ENCODE results near the gene GPR3.
A peak's percentile ranks its signal among the peaks of the same experiment; 100 is the strongest.

The GPR3 gene

GRCh38 chr1:27392096-27392777 is at the start of gene GPR3:
Gene GPR3 (plus strand): TSS chr1:27392622. CDS start chr1:27393799, 1,177 bp downstream.
- no peaks in the 10 kb centered on the region for H3K9me3 ChIP-seq (ENCODE audit: low read depth, low read length)
- TF ChIP-seq POLR2AphosphoS5 (IDR thresholded peaks at IDR 0.05; ENCODE audit: borderline replicate concordance, low read depth, low read length) = no peak
- no peak for TF ChIP-seq FOXP2 (optimal IDR thresholded peaks at IDR 0.05; ENCODE audit: control extremely low read depth, extremely low read length, insufficient read depth)
- no peak for TF ChIP-seq EZH2 (IDR thresholded peaks at IDR 0.05)
- no peaks in the 10 kb centered on the region for H3K36me3 ChIP-seq (ENCODE audit: insufficient read depth, low read length)
- DNase-seq (ENCODE audit: low read depth, low spot score) = no peak
- no peak within 1 kb of the TSS for H3K27ac ChIP-seq
- peak within 1 kb of the TSS; percentile 75 for H3K9ac ChIP-seq (ENCODE audit: insufficient read length)
- peak within 1 kb of the TSS; percentile 88 for H3K4me3 ChIP-seq

- H3K4me3 ChIP-seq = no peak overlapping the region
- no peak overlapping the region for H3K9ac ChIP-seq (ENCODE audit: insufficient read length)
- no peaks in the 10 kb centered on the region for H3K9me3 ChIP-seq (ENCODE audit: low read depth, low read length)
- no peak for TF ChIP-seq POLR2AphosphoS5 (IDR thresholded peaks at IDR 0.05; ENCODE audit: borderline replicate concordance, low read depth, low read length)
- TF ChIP-seq FOXP2 (optimal IDR thresholded peaks at IDR 0.05; ENCODE audit: control extremely low read depth, extremely low read length, insufficient read depth) = no peak
- no peak for TF ChIP-seq EZH2 (IDR thresholded peaks at IDR 0.05)
- H3K27ac ChIP-seq = no peak overlapping the region
- DNase-seq (ENCODE audit: low read depth, low spot score) = no peak
- H3K36me3 ChIP-seq (ENCODE audit: insufficient read depth, low read length) = no peaks in the 10 kb centered on the region
Measured at GRCh38 chr1:27342778-27343638, 49.4 kb upstream of the GPR3 start.

GRCh38 chr1:27343639-27344025 is 48.8 kb upstream of the GPR3 start:
- TF ChIP-seq POLR2AphosphoS5 (IDR thresholded peaks at IDR 0.05; ENCODE audit: borderline replicate concordance, low read depth, low read length) = no peak
- TF ChIP-seq FOXP2 (optimal IDR thresholded peaks at IDR 0.05; ENCODE audit: control extremely low read depth, extremely low read length, insufficient read depth) = no peak
- no peak for TF ChIP-seq EZH2 (IDR thresholded peaks at IDR 0.05)
- Histone ChIP-seq H3K9ac (ENCODE audit: insufficient read length) (no peak overlapping the region), H3K27ac (no peak overlapping the region), H3K4me3 (no peak overlapping the region), H3K36me3 (ENCODE audit: insufficient read depth, low read length) (no peaks in the 10 kb centered on the region), H3K9me3 (ENCODE audit: low read depth, low read length) (no peaks in the 10 kb centered on the region)
- DNase-seq (ENCODE audit: low read depth, low spot score) = no peak

GRCh38 chr1:27345272-27345671 is 47.1 kb upstream of the GPR3 start:
- no peaks in the 10 kb centered on the region for H3K9me3 ChIP-seq (ENCODE audit: low read depth, low read length)
- H3K27ac ChIP-seq = no peak overlapping the region
- H3K9ac ChIP-seq (ENCODE audit: insufficient read length) = no peak overlapping the region
- no peaks in the 10 kb centered on the region for H3K36me3 ChIP-seq (ENCODE audit: insufficient read depth, low read length)
- no peak overlapping the region for H3K4me3 ChIP-seq
- TF ChIP-seq EZH2 (IDR thresholded peaks at IDR 0.05) (no peak), POLR2AphosphoS5 (IDR thresholded peaks at IDR 0.05; ENCODE audit: borderline replicate concordance, low read depth, low read length) (no peak), FOXP2 (optimal IDR thresholded peaks at IDR 0.05; ENCODE audit: control extremely low read depth, extremely low read length, insufficient read depth) (no peak)
- DNase-seq (ENCODE audit: low read depth, low spot score) = no peak

- Histone ChIP-seq H3K9me3 (ENCODE audit: low read depth, low read length) (no peaks in the 10 kb centered on the region), H3K4me3 (no peak overlapping the region), H3K9ac (ENCODE audit: insufficient read length) (no peak overlapping the region), H3K36me3 (ENCODE audit: insufficient read depth, low read length) (no peaks in the 10 kb centered on the region), H3K27ac (no peak overlapping the region)
- no peak for DNase-seq (ENCODE audit: low read depth, low spot score)
- TF ChIP-seq FOXP2 (optimal IDR thresholded peaks at IDR 0.05; ENCODE audit: control extremely low read depth, extremely low read length, insufficient read depth) (no peak), EZH2 (IDR thresholded peaks at IDR 0.05) (no peak)
Measured at GRCh38 chr1:27346357-27346756, 46.1 kb upstream of the GPR3 start.

- Histone ChIP-seq H3K36me3 (ENCODE audit: insufficient read depth, low read length) (no peaks in the 10 kb centered on the region), H3K9ac (ENCODE audit: insufficient read length) (no peak overlapping the region), H3K9me3 (ENCODE audit: low read depth, low read length) (no peaks in the 10 kb centered on the region), H3K4me3 (no peak overlapping the region), H3K27ac (no peak overlapping the region)
- TF ChIP-seq EZH2 (IDR thresholded peaks at IDR 0.05) (no peak), FOXP2 (optimal IDR thresholded peaks at IDR 0.05; ENCODE audit: control extremely low read depth, extremely low read length, insufficient read depth) (no peak), POLR2AphosphoS5 (IDR thresholded peaks at IDR 0.05; ENCODE audit: borderline replicate concordance, low read depth, low read length) (no peak)
- no peak for DNase-seq (ENCODE audit: low read depth, low spot score)
Measured at GRCh38 chr1:27346991-27347624, 45.3 kb upstream of the GPR3 start.

- H3K9ac ChIP-seq (ENCODE audit: insufficient read length) = no peak overlapping the region
- no peak overlapping the region for H3K27ac ChIP-seq
Measured at GRCh38 chr1:27348861-27349783, 43.3 kb upstream of the GPR3 start.

More at GRCh38 chr1:27348861-27349783, 43.3 kb upstream of the GPR3 start:
- DNase-seq (ENCODE audit: low read depth, low spot score) = no peak
- no peak for TF ChIP-seq EZH2 (IDR thresholded peaks at IDR 0.05)
- no peak for TF ChIP-seq FOXP2 (optimal IDR thresholded peaks at IDR 0.05; ENCODE audit: control extremely low read depth, extremely low read length, insufficient read depth)
- no peak; the same call in 1 of the 2 replicates for TF ChIP-seq POLR2AphosphoS5 (IDR thresholded peaks at IDR 0.05; ENCODE audit: borderline replicate concordance, low read depth, low read length)
- no peak overlapping the region for H3K4me3 ChIP-seq
- no peaks in the 10 kb centered on the region for H3K9me3 ChIP-seq (ENCODE audit: low read depth, low read length)
- no peaks in the 10 kb centered on the region for H3K36me3 ChIP-seq (ENCODE audit: insufficient read depth, low read length)

All from SK-N-MC (cell line).